ENCODE measurements around the gene KLHL17. TPM values are rescaled to one million over a fixed set of nuclear protein-coding genes. Genes with fewer than 3 reads are reported as not detected.

KLHL17 gene
- polyA plus RNA-seq, 2 of the 4 experiments (the other 2 are of a cell fraction), result 5.7 to 21.6 TPM

- FAIRE-seq (no peak), DNase-seq (ENCODE audit: low read depth in 1 of 2, low spot score in 1 of 2) (no peak), ATAC-seq (peak; percentile 56 to 59)
- ChIA-PET CTCF (interaction anchor here (0.6 to 1.4 kb wide), 3 partner anchors 11 to 56 kb away, joined by 3 to 4 read pairs (median 3); no protein-coding TSS in a partner anchor), POLR2A (interaction anchor here (1.2 to 1.4 kb wide), 2 partner anchors 15 to 16 kb away, joined by 3 to 4 read pairs; no protein-coding TSS in a partner anchor)
- H3K27ac ChIP-seq, result peak overlapping the region; percentile 89 to 93
- H3K4me1 ChIP-seq, result peaks cover 13% of the 10 kb centered on the region; the same call in 2 of the 3 replicates
- 41% methylated on average over 16 of the region's 57 CpGs for WGBS (ENCODE audit: missing lambda C conversion rate)
- H3K4me3 ChIP-seq, result peak overlapping the region; percentile 84
- TF ChIP-seq FOSB (CRISPR knock-in tag; IDR thresholded peaks at IDR 0.05) (no peak), BHLHE40 (IDR thresholded peaks at IDR 0.05; ENCODE audit: low read depth, low read length) (no peak), FOSL2 (IDR thresholded peaks at IDR 0.05) (no peak), FOSL2 (CRISPR knock-in tag; IDR thresholded peaks at IDR 0.05) (no peak), NPAS2 (CRISPR knock-in tag; IDR thresholded peaks at IDR 0.05; ENCODE audit: borderline replicate concordance) (no peak)
- TF ChIP-seq, protein P1, sequence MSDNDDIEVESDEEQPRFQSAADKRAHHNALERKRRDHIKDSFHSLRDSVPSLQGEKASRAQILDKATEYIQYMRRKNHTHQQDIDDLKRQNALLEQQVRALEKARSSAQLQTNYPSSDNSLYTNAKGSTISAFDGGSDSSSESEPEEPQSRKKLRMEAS (IDR thresholded peaks at IDR 0.05), result 0 out of 2 replicates have a peak, but pooled peaks have one; percentile 0
- peak overlapping the region; percentile 82 for H3K4me2 ChIP-seq
- H3K9me3 ChIP-seq, result no peaks in the 10 kb centered on the region
Observed at GRCh38 chr1:959731-960362, 537 bp upstream of the KLHL17 start.

DNA sequence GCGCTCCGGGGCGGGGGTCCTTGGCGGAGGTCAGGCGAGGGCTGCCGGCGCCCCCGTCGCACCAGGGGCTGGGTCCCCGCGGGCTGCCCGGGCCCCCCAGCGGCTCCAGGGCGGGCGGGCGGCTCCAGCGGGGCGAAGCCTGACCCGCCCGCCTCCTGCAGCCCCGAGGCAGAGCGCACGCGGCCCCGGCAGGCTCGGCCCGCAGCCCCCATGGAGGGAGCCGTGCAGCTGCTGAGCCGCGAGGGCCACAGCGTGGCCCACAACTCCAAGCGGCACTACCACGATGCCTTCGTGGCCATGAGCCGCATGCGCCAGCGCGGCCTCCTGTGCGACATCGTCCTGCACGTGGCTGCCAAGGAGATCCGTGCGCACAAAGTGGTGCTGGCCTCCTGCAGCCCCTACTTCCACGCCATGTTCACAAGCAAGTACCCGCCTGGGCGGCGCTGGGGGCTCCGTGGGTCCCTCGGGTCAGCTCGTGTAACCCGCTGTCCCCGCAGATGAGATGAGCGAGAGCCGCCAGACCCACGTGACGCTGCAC is 817 bp downstream of the KLHL17 start:
- WGBS (ENCODE audit: missing lambda C conversion rate), result no CpG with 5 or more reads among the region's 56 CpGs
- ChIA-PET POLR2A (no interaction called here), CTCF (interaction anchor here (0.8 kb wide), 1 partner anchor 20 kb away, joined by 3 read pairs; no protein-coding TSS in a partner anchor)
- no peak for TF ChIP-seq HOXB5 (CRISPR knock-in tag; IDR thresholded peaks at IDR 0.05)
- no peak for TF ChIP-seq RNF2 (IDR thresholded peaks at IDR 0.05; ENCODE audit: borderline replicate concordance, low read depth)
- TF ChIP-seq KDM1A (IDR thresholded peaks at IDR 0.05; ENCODE audit: low read depth), result no peak
- DNase-seq (ENCODE audit: low read depth in 1 of 2, low spot score in 1 of 2), result no peak
- FAIRE-seq, result no peak
- Histone ChIP-seq H3K9me3 (no peaks in the 10 kb centered on the region), H3K4me2 (peak overlapping the region; percentile 82), H3K27ac (peak overlapping the region; percentile 89 to 93), H3K4me1 (peaks cover 20% of the 10 kb centered on the region), H3K4me3 (peak overlapping the region; percentile 84)
- no peak for ATAC-seq

- no peak for DNase-seq (ENCODE audit: low read depth in 1 of 2, low spot score in 1 of 2)
- Histone ChIP-seq H3K9me3 (no peaks in the 10 kb centered on the region), H3K4me1 (peaks cover 22% of the 10 kb centered on the region), H3K4me3 (no peak overlapping the region), H3K27ac (no peak overlapping the region), H3K4me2 (no peak overlapping the region)
- POLR2A ChIA-PET, result no interaction called here
- FAIRE-seq, result no peak
- no peak for ATAC-seq
- 95% methylated on average over 20 of the region's 57 CpGs for WGBS (ENCODE audit: missing lambda C conversion rate)
- CTCF ChIA-PET, result no interaction called here
- TF ChIP-seq, protein P2, sequence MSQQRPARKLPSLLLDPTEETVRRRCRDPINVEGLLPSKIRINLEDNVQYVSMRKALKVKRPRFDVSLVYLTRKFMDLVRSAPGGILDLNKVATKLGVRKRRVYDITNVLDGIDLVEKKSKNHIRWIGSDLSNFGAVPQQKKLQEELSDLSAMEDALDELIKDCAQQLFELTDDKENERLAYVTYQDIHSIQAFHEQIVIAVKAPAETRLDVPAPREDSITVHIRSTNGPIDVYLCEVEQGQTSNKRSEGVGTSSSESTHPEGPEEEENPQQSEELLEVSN (IDR thresholded peaks at IDR 0.05; ENCODE audit: borderline replicate concordance, low read depth), result no peak
- no peak for TF ChIP-seq FOSL2 (IDR thresholded peaks at IDR 0.05)
- TF ChIP-seq FOSL2 (CRISPR knock-in tag; IDR thresholded peaks at IDR 0.05), result no peak
- TF ChIP-seq RFX5 (IDR thresholded peaks at IDR 0.05), result no peak
- TF ChIP-seq CTCF (IDR thresholded peaks at IDR 0.05), result no peak
Observed at GRCh38 chr1:962381-963300, 2.3 kb downstream of the KLHL17 start.

DNA sequence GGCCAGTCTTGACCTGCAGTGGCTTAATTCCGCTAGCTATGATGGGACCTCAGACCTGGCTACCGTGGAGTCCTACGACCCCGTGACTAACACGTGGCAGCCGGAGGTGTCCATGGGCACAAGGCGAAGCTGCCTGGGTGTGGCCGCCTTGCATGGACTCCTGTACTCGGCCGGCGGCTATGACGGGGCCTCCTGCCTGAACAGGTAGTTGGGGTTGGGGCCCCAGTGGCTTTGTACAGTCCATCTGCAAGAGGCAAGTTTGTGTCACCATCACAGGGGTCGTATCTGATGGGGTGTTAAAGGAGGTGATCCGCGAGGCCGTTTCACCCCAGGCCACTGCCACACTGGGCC is 2.9 kb downstream of the KLHL17 start:
- Histone ChIP-seq H3K9me3 (no peaks in the 10 kb centered on the region), H3K4me3 (no peak overlapping the region), H3K27ac (no peak overlapping the region), H3K4me2 (no peak overlapping the region), H3K4me1 (peaks cover 17% of the 10 kb centered on the region)
- ChIA-PET POLR2A (no interaction called here), CTCF (no interaction called here)
- FAIRE-seq (no peak), ATAC-seq (no peak), DNase-seq (ENCODE audit: low read depth in 1 of 2, low spot score in 1 of 2) (no peak)
- TF ChIP-seq POLR2AphosphoS2 (conservative IDR thresholded peaks at IDR 0.05; ENCODE audit: low read length) (no peak), CHD4 (IDR thresholded peaks at IDR 0.05; ENCODE audit: borderline replicate concordance) (no peak), POLR2A (IDR thresholded peaks at IDR 0.05; ENCODE audit: low read length) (no peak), FOXS1 (CRISPR knock-in tag; IDR thresholded peaks at IDR 0.05) (no peak), CEBPB (IDR thresholded peaks at IDR 0.05) (no peak), MYC (IDR thresholded peaks at IDR 0.05; ENCODE audit: borderline replicate concordance, low read length) (no peak), ZFP36 (IDR thresholded peaks at IDR 0.05; ENCODE audit: borderline replicate concordance, partially characterized antibody) (no peak), MAFK (IDR thresholded peaks at IDR 0.05; ENCODE audit: partially characterized antibody) (no peak)
- WGBS (ENCODE audit: missing lambda C conversion rate), result 100% methylated on average over 1 of the region's 16 CpGs
